K562 (cell line): ENCODE results near the gene HOXB7. TPM values are rescaled to one million over a fixed set of nuclear protein-coding genes. Genes with fewer than 3 reads are reported as not detected.

Experiments used
- CBFA2T2 ChIP-seq: fragments of 450-650 bp; conservative IDR thresholded peaks from 2 replicates; pipeline ENCODE4 v1.6.1; 2017; ENCODE audit warnings: mild to moderate bottlenecking
- E2F3 ChIP-seq: fragments of 250-450 bp; sonication (Bioruptor Pico); IDR thresholded peaks from 2 replicates; pipeline ENCODE4 v1.4.0; 2020; ENCODE audit warnings: mild to moderate bottlenecking
- EGR1 ChIP-seq: fragments of 450-650 bp; conservative IDR thresholded peaks from 2 replicates; pipeline ENCODE4 v1.6.1; 2017; ENCODE audit warnings: mild to moderate bottlenecking
- EHMT2 ChIP-seq: fragments of 450-650 bp; IDR thresholded peaks from 2 replicates; pipeline ENCODE4 v1.6.1; 2018; ENCODE audit warnings: antibody characterized with exemption
- ELF1 ChIP-seq: fragments of 200-800 bp; sonication (Bioruptor generic); IDR thresholded peaks from 2 replicates; pipeline ENCODE4 v1.6.1; 2016; ENCODE audit warnings: missing genetic modification characterization, missing compliant biosample characterization
- ELF4 ChIP-seq: fragments of 450-650 bp; formaldehyde crosslinking; IDR thresholded peaks from 2 replicates; pipeline ENCODE4 v1.4.0; 2022; ENCODE audit warnings: missing genetic modification characterization
- ESRRA ChIP-seq: fragments of 450-650 bp; IDR thresholded peaks from 2 replicates; pipeline ENCODE4 v1.6.1; 2014; ENCODE audit warnings: low read depth, mild to moderate bottlenecking, moderate library complexity, borderline replicate concordance
- ETV1 ChIP-seq: fragments of 450-650 bp; conservative IDR thresholded peaks from 2 replicates; pipeline ENCODE4 v1.6.1; 2016; ENCODE audit warnings: missing genetic modification characterization, control low read depth, low read depth, missing compliant biosample characterization
- FOXJ3 ChIP-seq: sonication (generic); formaldehyde crosslinking; IDR thresholded peaks from 2 replicates; pipeline ENCODE4 v1.4.0; 2020; ENCODE audit warnings: mild to moderate bottlenecking, missing genetic modification reagents
- HNRNPL ChIP-seq: fragments of 200-400 bp; formaldehyde crosslinking; IDR thresholded peaks from 2 replicates; pipeline ENCODE4 v1.6.1; 2017; ENCODE audit warnings: low read depth, mild to moderate bottlenecking, low read length
- JUNB ChIP-seq: fragments of 450-650 bp; formaldehyde crosslinking; conservative IDR thresholded peaks from 2 replicates; pipeline ENCODE4 v1.4.0; 2020; ENCODE audit warnings: mild to moderate bottlenecking
- KAT7 ChIP-seq: sonication (generic); formaldehyde crosslinking; IDR thresholded peaks from 2 replicates; pipeline ENCODE4 v1.8.0; 2022; ENCODE audit warnings: missing genetic modification reagents, mild to moderate bottlenecking, borderline replicate concordance
- MECOM ChIP-seq: fragments of 250-450 bp; sonication (Bioruptor Pico); IDR thresholded peaks from 2 replicates; pipeline ENCODE4 v1.8.0; 2022; ENCODE audit warnings: inconsistent platforms
- NFYB ChIP-seq: IDR thresholded peaks from 2 replicates; pipeline ENCODE4 v1.6.1; 2011; ENCODE audit warnings: mild to moderate bottlenecking, moderate library complexity; ENCODE audit not compliant: insufficient read length; ENCODE audit errors: extremely low read depth
- RB1 ChIP-seq: fragments of 450-650 bp; IDR thresholded peaks from 2 replicates; pipeline ENCODE4 v1.6.1; 2017; ENCODE audit warnings: low read depth, mild to moderate bottlenecking
- RBM22 ChIP-seq: fragments of 200-400 bp; formaldehyde crosslinking; IDR thresholded peaks from 2 replicates; pipeline ENCODE4 v1.6.1; 2018; ENCODE audit warnings: low read length, low read depth; ENCODE audit not compliant: poor library complexity, severe bottlenecking
- TAF9B ChIP-seq: fragments of 450-650 bp; IDR thresholded peaks from 2 replicates; pipeline ENCODE4 v1.6.1; 2018; ENCODE audit warnings: mild to moderate bottlenecking; ENCODE audit not compliant: partially characterized antibody
- ZNF668 ChIP-seq: fragments of 250-450 bp; sonication (Bioruptor Pico); IDR thresholded peaks from 2 replicates; pipeline ENCODE4 v1.8.0; 2022; ENCODE audit warnings: mild to moderate bottlenecking, inconsistent platforms
- polyA plus RNA-seq, 8 experiments: library from polyadenylated mRNA; depleted of rRNA in 4 of 8; stranded (reverse) in 5 of 8; unstranded in 3 of 8; fragments of >200 nt; fragmentation: Nextera tagmentation in 2 of 8; fragmentation: Illumina TruSeq in 1 of 8; extraction: Ambion mirVana in 2 of 8; extraction: Trizol in 1 of 8; gene quantifications; 2 replicates each; pipeline versions ENCODE4 v1.2.1 to v1.2.3, GENCODE V29; 2011 to 2014; ENCODE audit warnings: inconsistent platforms in 1 of 8, missing spikeins in 1 of 8
- total RNA-seq, 7 experiments: library from RNA; depleted of rRNA in 6 of 7; stranded (reverse); fragments of >200 nt in 6 of 7; fragmentation: Illumina TruSeq in 2 of 7; extraction: Trizol in 2 of 7; gene quantifications; 2 replicates each; pipeline versions ENCODE4 v1.2.1 to v1.2.3, GENCODE V29; 2011 to 2021; ENCODE audit warnings: low replicate concordance in 1 of 7
- TF ChIP-seq, protein P1 (sequence below): fragments of 450-650 bp; IDR thresholded peaks from 2 replicates; pipeline ENCODE4 v1.6.1; 2016; ENCODE audit warnings: borderline replicate concordance
- TF ChIP-seq, protein P2 (sequence below), 2 experiments: IDR thresholded peaks; 2 replicates each; pipeline ENCODE4 v1.6.1; 2012; ENCODE audit warnings: improper control_type of control experiment in 2 of 2, low read depth in 2 of 2, low read length in 2 of 2, borderline replicate concordance in 1 of 2
- TF ChIP-seq, protein P3 (sequence below): fragments of 250-450 bp; sonication (Bioruptor Pico); IDR thresholded peaks from 2 replicates; pipeline ENCODE4 v1.8.0; 2021; ENCODE audit warnings: borderline replicate concordance, mild to moderate bottlenecking, moderate library complexity; ENCODE audit not compliant: poor library complexity, severe bottlenecking

The HOXB7 gene
- total and polyA plus RNA-seq, 9 of the 15 experiments (the other 6 are each of a cell fraction or from before 2014, with no cell fraction given) = 5.5 to 16.7 (median 8.3) TPM

DNA sequence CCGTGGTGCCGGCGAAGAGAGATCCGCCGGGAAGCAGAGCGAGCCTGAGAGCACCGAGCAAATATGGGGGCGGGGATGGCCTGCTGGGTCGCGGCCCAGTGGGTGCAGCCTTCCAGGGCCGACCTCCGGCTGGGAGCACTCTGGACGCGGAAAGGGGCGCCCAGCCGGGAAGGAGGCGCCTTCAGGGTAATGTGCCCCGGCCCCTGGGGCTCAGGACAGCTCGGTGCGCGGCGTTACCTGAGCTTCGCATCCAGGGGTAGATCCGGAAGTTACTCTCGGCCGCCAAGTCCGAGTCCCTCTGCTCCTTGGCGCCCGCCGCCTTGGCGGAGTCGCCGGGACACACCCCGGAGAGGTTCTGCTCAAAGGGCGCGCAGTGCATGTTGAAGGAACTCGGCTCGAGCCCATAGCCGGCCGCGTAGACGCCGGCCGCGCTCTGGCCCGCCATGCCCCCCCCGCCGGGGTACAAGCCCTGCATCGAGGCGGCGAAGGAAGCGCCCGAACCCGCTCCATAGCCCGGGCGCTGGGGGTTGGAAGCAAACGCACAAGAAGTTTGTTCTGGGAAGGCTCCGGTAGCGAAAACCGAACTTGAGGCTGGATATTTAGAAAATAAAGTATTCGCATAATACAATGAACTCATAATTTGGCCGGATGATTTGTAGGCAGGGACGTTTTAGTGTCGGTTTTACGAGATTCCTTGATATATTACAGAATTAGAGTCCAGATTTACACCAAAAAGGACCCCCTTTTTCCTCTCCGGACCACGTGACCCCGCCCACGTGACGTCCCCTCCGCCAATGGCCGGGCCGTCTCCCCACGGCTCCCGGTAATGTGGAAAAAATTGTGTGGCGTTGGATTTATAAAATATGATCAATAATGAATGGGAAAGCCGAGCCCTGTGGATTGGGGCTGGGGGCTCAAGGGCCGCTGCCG, at the start of gene HOXB7 (continued):
- TF ChIP-seq, protein P1, sequence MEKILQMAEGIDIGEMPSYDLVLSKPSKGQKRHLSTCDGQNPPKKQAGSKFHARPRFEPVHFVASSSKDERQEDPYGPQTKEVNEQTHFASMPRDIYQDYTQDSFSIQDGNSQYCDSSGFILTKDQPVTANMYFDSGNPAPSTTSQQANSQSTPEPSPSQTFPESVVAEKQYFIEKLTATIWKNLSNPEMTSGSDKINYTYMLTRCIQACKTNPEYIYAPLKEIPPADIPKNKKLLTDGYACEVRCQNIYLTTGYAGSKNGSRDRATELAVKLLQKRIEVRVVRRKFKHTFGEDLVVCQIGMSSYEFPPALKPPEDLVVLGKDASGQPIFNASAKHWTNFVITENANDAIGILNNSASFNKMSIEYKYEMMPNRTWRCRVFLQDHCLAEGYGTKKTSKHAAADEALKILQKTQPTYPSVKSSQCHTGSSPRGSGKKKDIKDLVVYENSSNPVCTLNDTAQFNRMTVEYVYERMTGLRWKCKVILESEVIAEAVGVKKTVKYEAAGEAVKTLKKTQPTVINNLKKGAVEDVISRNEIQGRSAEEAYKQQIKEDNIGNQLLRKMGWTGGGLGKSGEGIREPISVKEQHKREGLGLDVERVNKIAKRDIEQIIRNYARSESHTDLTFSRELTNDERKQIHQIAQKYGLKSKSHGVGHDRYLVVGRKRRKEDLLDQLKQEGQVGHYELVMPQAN = no peak
- TF ChIP-seq NFYB (peak; percentile 64), MECOM (no peak), RBM22 (peak; percentile 76), FOXJ3 (CRISPR knock-in tag) (no peak), ETV1 (peak; percentile 33; the same call in 1 of the 2 replicates), JUNB (no peak), ESRRA (no peak), TAF9B (no peak), EHMT2 (no peak), KAT7 (CRISPR knock-in tag) (no peak), EGR1 (peak; percentile 68), ELF4 (CRISPR knock-in tag) (0 out of 2 replicates have a peak, but pooled peaks have one; percentile 14), ELF1 (tag) (0 out of 2 replicates have a peak, but pooled peaks have one; percentile 53), CBFA2T2 (peak; percentile 96), HNRNPL (no peak), E2F3 (CRISPR knock-in tag) (0 out of 2 replicates have a peak, but pooled peaks have one; percentile 34), ZNF668 (CRISPR knock-in tag) (no peak), RB1 (peak; percentile 45; the same call in 1 of the 2 replicates)
- TF ChIP-seq, protein P2, sequence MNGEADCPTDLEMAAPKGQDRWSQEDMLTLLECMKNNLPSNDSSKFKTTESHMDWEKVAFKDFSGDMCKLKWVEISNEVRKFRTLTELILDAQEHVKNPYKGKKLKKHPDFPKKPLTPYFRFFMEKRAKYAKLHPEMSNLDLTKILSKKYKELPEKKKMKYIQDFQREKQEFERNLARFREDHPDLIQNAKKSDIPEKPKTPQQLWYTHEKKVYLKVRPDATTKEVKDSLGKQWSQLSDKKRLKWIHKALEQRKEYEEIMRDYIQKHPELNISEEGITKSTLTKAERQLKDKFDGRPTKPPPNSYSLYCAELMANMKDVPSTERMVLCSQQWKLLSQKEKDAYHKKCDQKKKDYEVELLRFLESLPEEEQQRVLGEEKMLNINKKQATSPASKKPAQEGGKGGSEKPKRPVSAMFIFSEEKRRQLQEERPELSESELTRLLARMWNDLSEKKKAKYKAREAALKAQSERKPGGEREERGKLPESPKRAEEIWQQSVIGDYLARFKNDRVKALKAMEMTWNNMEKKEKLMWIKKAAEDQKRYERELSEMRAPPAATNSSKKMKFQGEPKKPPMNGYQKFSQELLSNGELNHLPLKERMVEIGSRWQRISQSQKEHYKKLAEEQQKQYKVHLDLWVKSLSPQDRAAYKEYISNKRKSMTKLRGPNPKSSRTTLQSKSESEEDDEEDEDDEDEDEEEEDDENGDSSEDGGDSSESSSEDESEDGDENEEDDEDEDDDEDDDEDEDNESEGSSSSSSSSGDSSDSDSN (IDR thresholded peaks at IDR 0.05; ENCODE audit: borderline replicate concordance in 1 of 2, low read depth in 2 of 2, low read length in 2 of 2) = 0 out of 4 replicates have a peak, but pooled peaks of 1 of the 2 experiments have one; percentile 18
- TF ChIP-seq, protein P3, sequence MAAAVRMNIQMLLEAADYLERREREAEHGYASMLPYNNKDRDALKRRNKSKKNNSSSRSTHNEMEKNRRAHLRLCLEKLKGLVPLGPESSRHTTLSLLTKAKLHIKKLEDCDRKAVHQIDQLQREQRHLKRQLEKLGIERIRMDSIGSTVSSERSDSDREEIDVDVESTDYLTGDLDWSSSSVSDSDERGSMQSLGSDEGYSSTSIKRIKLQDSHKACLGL (CRISPR knock-in tag) = no peak
